Esophagus squamous epithelium (tissue), 5 donors: ENCODE results near the gene STEAP3. TPM values are rescaled to one million over a fixed set of nuclear protein-coding genes. Genes with fewer than 3 reads are reported as not detected.

ENCODE experiments used
- DNase-seq: peaks from one replicate; lab custom pipeline; 2025; lab: John Stamatoyannopoulos, UW
- H3K27ac ChIP-seq, 4 donors: fragments of 200-600 bp; sonication (generic); one replicate each; pipeline ENCODE4 v1.5.1; 2016 to 2019; ENCODE audit warnings: mild to moderate bottlenecking in 1 of 4
- H3K27me3 ChIP-seq, 4 donors: fragments of 200-600 bp; sonication (generic); 1 replicate in 3 of 4; 2 replicates in 1 of 4; pipeline versions ENCODE4 v1.5.1 to v1.6.0; 2017 to 2021; ENCODE audit warnings: antibody characterized with exemption in 1 of 4
- H3K36me3 ChIP-seq, 3 donors: fragments of 200-600 bp; sonication (generic); one replicate each; pipeline ENCODE4 v1.5.1; 2016 to 2019
- H3K4me1 ChIP-seq, 3 donors: fragments of 200-600 bp; sonication (generic); one replicate each; pipeline ENCODE4 v1.5.1; 2017 to 2019
- H3K4me3 ChIP-seq, 4 donors: fragments of 200-600 bp; sonication (generic); 1 replicate in 3 of 4; 2 replicates in 1 of 4; pipeline ENCODE4 v1.5.1; 2016 to 2019; ENCODE audit warnings: mild to moderate bottlenecking in 2 of 4, moderate library complexity in 1 of 4
- H3K9me3 ChIP-seq, 3 donors: fragments of 200-600 bp; sonication (generic); one replicate each; pipeline ENCODE4 v1.5.1; 2016 to 2019
- CTCF ChIP-seq, 6 experiments: fragments of 450-650 bp in 4 of 6; fragments of 200-600 bp in 2 of 6; sonication (generic) in 2 of 6; IDR thresholded peaks; one replicate each; pipeline ENCODE4 v1.5.1; 2016 to 2019; ENCODE audit warnings: antibody characterized with exemption in 6 of 6, mild to moderate bottlenecking in 4 of 6, moderate library complexity in 4 of 6
- POLR2A ChIP-seq, 4 donors: fragments of 450-650 bp; IDR thresholded peaks; one replicate each; pipeline ENCODE4 v1.6.1; 2017; ENCODE audit warnings: antibody characterized with exemption in 4 of 4, mild to moderate bottlenecking in 4 of 4, moderate library complexity in 3 of 4
- WGBS, 2 donors: methylation state at CpG; one replicate each; pipeline ENCODE4 v1.1.5; 2018; 5-methylcytosine and 5-hydroxymethylcytosine counted together
- intact Hi-C: fragments of 100-400 bp; cut with DNase I; formaldehyde crosslinking; loops from one replicate; pipeline ENCODE4 v1.15.0; 2022
- total RNA-seq, 4 donors: library from RNA; depleted of rRNA; stranded (reverse); fragments of >200 nt; gene quantifications; one replicate each; pipeline ENCODE4 v1.1.0, GENCODE V29; 2016
- donor health status: DM: yes; HTN: yes; CAD: no.

Gene STEAP3
- total RNA-seq, 4 donors from 2014 or later = 18.1 to 28.8 (median 25.7) TPM

DNA sequence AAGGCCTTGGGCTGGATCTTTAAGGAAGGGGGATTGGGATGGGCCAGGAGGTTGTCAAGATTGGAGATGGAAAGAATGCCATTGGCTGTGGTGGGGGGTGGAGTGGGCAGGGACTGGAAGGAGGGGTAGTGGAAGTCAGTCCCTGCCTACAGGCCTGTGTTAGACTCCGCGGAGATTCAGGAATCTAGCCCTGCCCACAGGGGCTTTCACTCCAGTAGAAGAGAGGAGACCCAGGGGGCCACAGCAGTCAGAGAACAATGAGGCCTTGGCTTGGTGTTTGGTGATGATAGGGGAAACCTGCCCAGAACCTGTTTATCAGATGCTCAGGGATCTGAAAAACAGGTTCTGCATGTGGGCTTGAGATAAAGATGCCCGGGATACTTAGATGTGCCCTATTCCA is 6.1 kb downstream of the STEAP3 start:
- Histone ChIP-seq H3K4me1 (peaks cover under 1 to 21% (median 3%) of the 10 kb centered on the region in 3 donors), H3K27ac (no peak overlapping the region), H3K36me3 (peaks cover 0 to 7% (median 0%) of the 10 kb centered on the region in 3 donors), H3K27me3 (no peaks in the 10 kb centered on the region), H3K9me3 (no peaks in the 10 kb centered on the region), H3K4me3 (no peak overlapping the region)
- 80 to 83% methylated on average over 3 of the region's 3 CpGs for WGBS, 2 donors
- no peak for DNase-seq
- intact Hi-C loops = no loop called here
- TF ChIP-seq CTCF (IDR thresholded peaks at IDR 0.05) (no peak), POLR2A (IDR thresholded peaks at IDR 0.05) (no peak)

DNA sequence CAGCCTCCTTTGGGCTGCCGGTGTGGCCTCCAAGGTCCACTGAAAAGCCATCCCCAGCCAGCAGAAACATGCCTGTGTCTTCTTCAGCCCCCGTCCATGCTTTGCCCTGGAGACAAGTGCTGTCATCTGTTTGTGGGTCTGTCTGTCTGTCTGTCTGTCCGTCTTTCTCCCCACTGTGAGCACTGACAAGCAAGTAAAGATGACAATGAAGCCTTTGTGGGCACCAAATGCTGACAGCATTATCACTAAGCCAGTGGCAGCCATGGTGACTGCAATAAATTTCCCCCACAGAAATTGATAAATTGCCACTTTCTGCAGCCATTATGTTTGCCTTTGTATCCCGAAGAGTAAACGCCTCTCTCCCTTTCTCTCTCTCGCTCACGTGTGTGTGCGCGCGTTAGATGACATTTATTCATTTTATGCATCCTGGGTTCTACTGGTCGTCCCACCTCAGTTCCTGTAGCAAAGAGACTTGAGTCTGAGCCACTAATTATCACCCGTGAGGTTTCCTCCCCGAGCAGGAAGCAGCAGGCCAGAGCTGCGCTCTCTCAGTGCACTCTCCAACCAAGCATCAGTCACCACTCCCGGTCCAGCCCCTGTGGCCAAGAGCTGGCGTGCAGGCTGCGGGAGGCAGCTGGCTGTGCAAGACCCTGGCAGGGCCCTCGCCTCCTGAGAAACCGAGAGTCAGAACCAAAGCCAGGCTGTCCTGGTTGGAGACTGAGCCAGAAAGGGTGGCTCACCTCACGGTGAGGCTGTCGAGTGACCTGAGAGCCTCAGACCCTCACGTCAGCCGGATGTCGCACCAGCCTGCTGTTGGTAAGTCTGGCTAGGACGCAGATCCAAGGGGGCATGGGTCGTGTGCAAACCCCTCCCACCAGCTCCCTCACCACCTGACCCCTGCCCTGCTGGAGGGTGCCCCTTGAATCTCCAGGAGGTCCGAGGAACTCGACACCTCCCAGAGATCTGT is 6.9 kb downstream of the STEAP3 start:
- Histone ChIP-seq H3K36me3 (peaks cover 0 to 7% (median 0%) of the 10 kb centered on the region in 3 donors), H3K27me3 (no peaks in the 10 kb centered on the region), H3K4me3 (no peak overlapping the region), H3K9me3 (no peaks in the 10 kb centered on the region), H3K27ac (no peak overlapping the region), H3K4me1 (peaks cover 0 to 14% (median 0%) of the 10 kb centered on the region in 3 donors)
- intact Hi-C loops = no loop called here
- 80 to 88% methylated on average over 14 to 15 of the region's 28 CpGs for WGBS, 2 donors
- no peak for DNase-seq
- TF ChIP-seq POLR2A (IDR thresholded peaks at IDR 0.05) (no peak), CTCF (IDR thresholded peaks at IDR 0.05) (no peak)

GRCh38 chr2:119231975-119232665 is 8.5 kb downstream of the STEAP3 start:
- intact Hi-C loops = no loop called here
- Histone ChIP-seq H3K27ac (no peak overlapping the region), H3K4me1 (peaks cover 0 to 24% (median 6%) of the 10 kb centered on the region in 3 donors), H3K9me3 (no peaks in the 10 kb centered on the region), H3K27me3 (no peaks in the 10 kb centered on the region), H3K36me3 (peaks cover 0 to 5% (median 0%) of the 10 kb centered on the region in 3 donors), H3K4me3 (no peak overlapping the region)
- no peak for TF ChIP-seq CTCF (IDR thresholded peaks at IDR 0.05)
- TF ChIP-seq POLR2A (IDR thresholded peaks at IDR 0.05) = no peak
- 78 to 91% methylated on average over 5 to 9 of the region's 10 CpGs for WGBS, 2 donors
- DNase-seq = no peak

GRCh38 chr2:119232666-119232993 is 9.0 kb downstream of the STEAP3 start:
- no peaks in the 10 kb centered on the region for H3K9me3 ChIP-seq
- no peak for DNase-seq
- 79 to 83% methylated on average over 2 to 3 of the region's 3 CpGs for WGBS, 2 donors
- no peaks in the 10 kb centered on the region for H3K36me3 ChIP-seq
- intact Hi-C loops = no loop called here
- TF ChIP-seq CTCF (IDR thresholded peaks at IDR 0.05) = no peak
- no peak for TF ChIP-seq POLR2A (IDR thresholded peaks at IDR 0.05)
- H3K4me3 ChIP-seq = no peak overlapping the region
- no peak overlapping the region for H3K27ac ChIP-seq
- no peaks in the 10 kb centered on the region for H3K27me3 ChIP-seq
- H3K4me1 ChIP-seq = peaks cover 0 to 24% (median 6%) of the 10 kb centered on the region in 3 donors
